GM12875 (cell line): ENCODE measurements around the gene CTBS.
"Not testable (repeated sequence)": the region's sequence is repeated elsewhere in the genome, so short reads cannot be mapped to it uniquely, and the experiment has no call there.

ENCODE experiments used
- H3K4me3 ChIP-seq: one replicate; pipeline ENCODE4 v1.5.1; 2011; ENCODE audit warnings: low read depth, low read length, control low read depth
- CTCF ChIP-seq: IDR thresholded peaks from 2 replicates; pipeline ENCODE4 v1.5.1; 2011; ENCODE audit warnings: low read depth, mild to moderate bottlenecking, control low read depth, inconsistent platforms, low read length, moderate library complexity, borderline replicate concordance; ENCODE audit not compliant: insufficient read depth

The CTBS gene

GRCh38 chr1:84603223-84603622 lies 29.0 kb upstream of the CTBS start:
- TF ChIP-seq CTCF: no peak

GRCh38 chr1:84600796-84601195 lies 26.6 kb upstream of the CTBS start:
- H3K4me3 ChIP-seq: no peak overlapping the region
- TF ChIP-seq CTCF: no peak

More at GRCh38 chr1:84603223-84603622, 29.0 kb upstream of the CTBS start:
- H3K4me3 ChIP-seq: no peak overlapping the region

- no peak for TF ChIP-seq CTCF
- no peak overlapping the region for H3K4me3 ChIP-seq
Observed at GRCh38 chr1:84598846-84599741, 24.9 kb upstream of the CTBS start.

- TF ChIP-seq CTCF: no peak
- H3K4me3 ChIP-seq: no peak overlapping the region
Observed at GRCh38 chr1:84598418-84598817, 24.2 kb upstream of the CTBS start.

- H3K4me3 ChIP-seq: no peak overlapping the region
- TF ChIP-seq CTCF: no peak
Observed at GRCh38 chr1:84597011-84597410, 22.8 kb upstream of the CTBS start.

GRCh38 chr1:84594959-84595358 lies 20.7 kb upstream of the CTBS start:
- H3K4me3 ChIP-seq: not testable (repeated sequence)

GRCh38 chr1:84587099-84587498 lies 12.9 kb upstream of the CTBS start:
- H3K4me3 ChIP-seq: no peak overlapping the region
- TF ChIP-seq CTCF: no peak
